ENCODE results near the gene PIGM. TPM values are rescaled to one million over a fixed set of nuclear protein-coding genes. Genes with fewer than 3 reads are reported as not detected.

PIGM gene
- total and polyA plus RNA-seq, 2 experiments from 2014 or later = 5.0 TPM

GRCh38 chr1:160064746-160065145, 33.0 kb upstream of the PIGM start:
- H3K4me2 ChIP-seq = no peak overlapping the region
- no peak for ATAC-seq
- H3K4me1 ChIP-seq (ENCODE audit: insufficient read depth) = peaks cover 25% of the 10 kb centered on the region
- H3K4me1 Mint-ChIP-seq = peaks cover 41% of the 10 kb centered on the region
- H2AFZ ChIP-seq = no peak overlapping the region
- peaks cover 14% of the 10 kb centered on the region; the same call in 1 of the 2 replicates for H3K27me3 ChIP-seq (ENCODE audit: insufficient read depth)
- H3K9me2 ChIP-seq (ENCODE audit: insufficient read depth) = no peaks in the 10 kb centered on the region
- H3K4me3 ChIP-seq = no peak overlapping the region
- no peak overlapping the region for H3K4me3 Mint-ChIP-seq
- no peaks in the 10 kb centered on the region; the same call in 2 of the 3 replicates for H3K9me3 Mint-ChIP-seq
- no peak overlapping the region for H3K27ac Mint-ChIP-seq
- no peak overlapping the region for H3K27ac ChIP-seq (ENCODE audit: low read depth)
- H3K79me2 ChIP-seq (replicated peaks; ENCODE audit: insufficient read depth) = no peaks in the 10 kb centered on the region
- H3K36me3 Mint-ChIP-seq (ENCODE audit: low read depth) = no peaks in the 10 kb centered on the region
- peaks cover 14% of the 10 kb centered on the region for H3K27me3 Mint-ChIP-seq (ENCODE audit: insufficient read depth, low read depth, poor library complexity)
- H3K36me3 ChIP-seq (ENCODE audit: insufficient read depth) = no peaks in the 10 kb centered on the region
- no peak for TF ChIP-seq REST (IDR thresholded peaks at IDR 0.05; ENCODE audit: unreplicated experiment)
- TF ChIP-seq EZH2phosphoT487 (IDR thresholded peaks at IDR 0.05; ENCODE audit: unreplicated experiment) = no peak
- no peak for TF ChIP-seq ZNF331 (CRISPR knock-in tag; IDR thresholded peaks at IDR 0.05; ENCODE audit: low read depth)
- no peak for TF ChIP-seq POLR2AphosphoS5 (IDR thresholded peaks at IDR 0.05; ENCODE audit: low read depth)
- no peak for TF ChIP-seq ZNF114 (CRISPR knock-in tag; IDR thresholded peaks at IDR 0.05)
- no peak for TF ChIP-seq STAT1 (IDR thresholded peaks at IDR 0.05; ENCODE audit: unreplicated experiment)
- no peak for DNase-seq (ENCODE audit: low spot score)
- H3F3A ChIP-seq (replicated peaks; ENCODE audit: low read depth) = no peaks in the 10 kb centered on the region
- no peaks in the 10 kb centered on the region for H4K20me1 ChIP-seq (replicated peaks; ENCODE audit: insufficient read depth)

- Histone ChIP-seq H2AFZ (no peak overlapping the region), H3K4me1 (ENCODE audit: insufficient read depth) (peaks cover 25% of the 10 kb centered on the region), H3F3A (replicated peaks; ENCODE audit: low read depth) (no peaks in the 10 kb centered on the region), H3K27ac (ENCODE audit: low read depth) (no peak overlapping the region), H3K27me3 (ENCODE audit: insufficient read depth) (peaks cover 8% of the 10 kb centered on the region; the same call in 1 of the 2 replicates), H3K4me3 (no peak overlapping the region), H3K36me3 (ENCODE audit: insufficient read depth) (no peaks in the 10 kb centered on the region), H4K20me1 (replicated peaks; ENCODE audit: insufficient read depth) (no peaks in the 10 kb centered on the region), H3K4me2 (no peak overlapping the region), H3K9me2 (ENCODE audit: insufficient read depth) (no peaks in the 10 kb centered on the region), H3K79me2 (replicated peaks; ENCODE audit: insufficient read depth) (no peaks in the 10 kb centered on the region)
- peaks cover 38% of the 10 kb centered on the region for H3K4me1 Mint-ChIP-seq
- DNase-seq (ENCODE audit: low spot score) (no peak), ATAC-seq (no peak)
- H3K27ac Mint-ChIP-seq = no peak overlapping the region
- H3K36me3 Mint-ChIP-seq (ENCODE audit: low read depth) = no peaks in the 10 kb centered on the region
- no peaks in the 10 kb centered on the region; the same call in 2 of the 3 replicates for H3K9me3 Mint-ChIP-seq
- no peak overlapping the region for H3K4me3 Mint-ChIP-seq
- H3K27me3 Mint-ChIP-seq (ENCODE audit: insufficient read depth, low read depth, poor library complexity) = peaks cover 10% of the 10 kb centered on the region
- TF ChIP-seq REST (IDR thresholded peaks at IDR 0.05; ENCODE audit: unreplicated experiment) (no peak), CREB1 (CRISPR knock-in tag; IDR thresholded peaks at IDR 0.05; ENCODE audit: low read depth) (no peak), ETS1 (IDR thresholded peaks at IDR 0.05) (no peak), NANOG (IDR thresholded peaks at IDR 0.05; ENCODE audit: borderline replicate concordance) (no peak), EZH2phosphoT487 (IDR thresholded peaks at IDR 0.05; ENCODE audit: unreplicated experiment) (no peak), STAT1 (IDR thresholded peaks at IDR 0.05; ENCODE audit: unreplicated experiment) (no peak), POLR2AphosphoS5 (IDR thresholded peaks at IDR 0.05; ENCODE audit: low read depth) (no peak), EZH2 (IDR thresholded peaks at IDR 0.05; ENCODE audit: low read depth, unreplicated experiment) (no peak)
Observed at GRCh38 chr1:160064164-160064563, 32.4 kb upstream of the PIGM start.

All from GM23338 (cell line).